Testis (tissue), 3 donors: ENCODE data around the gene ATE1. TPM values are rescaled to one million over a fixed set of nuclear protein-coding genes. Genes with fewer than 3 reads are reported as not detected.

Experiments used
- DNase-seq: peaks from one replicate; pipeline ENCODE4 v3.0.0-alpha.2; 2019
- H3K27ac ChIP-seq, 2 donors: fragments of 200-600 bp; sonication (generic); one replicate each; pipeline ENCODE4 v1.5.1; 2019
- H3K27me3 ChIP-seq: fragments of 200-600 bp; sonication (generic); one replicate; pipeline ENCODE4 v1.5.1; 2019
- H3K36me3 ChIP-seq: fragments of 200-600 bp; sonication (generic); one replicate; pipeline ENCODE4 v1.5.1; 2017; ENCODE audit warnings: low read depth; ENCODE audit errors: missing control alignments
- H3K4me1 ChIP-seq: fragments of 200-600 bp; sonication (generic); one replicate; pipeline ENCODE4 v1.5.1; 2019
- H3K4me3 ChIP-seq, 2 donors: fragments of 200-600 bp; sonication (generic); one replicate each; pipeline ENCODE4 v1.5.1; 2017 to 2019
- H3K9me3 ChIP-seq: fragments of 200-600 bp; sonication (generic); one replicate; pipeline ENCODE4 v1.5.1; 2017
- POLR2A ChIP-seq: fragments of 450-650 bp; IDR thresholded peaks from one replicate; pipeline ENCODE4 v1.6.1; 2017; ENCODE audit warnings: antibody characterized with exemption, mild to moderate bottlenecking, moderate library complexity
- WGBS, 2 donors: methylation state at CpG; one replicate each; pipeline ENCODE4 v1.1.5; 2018; 5-methylcytosine and 5-hydroxymethylcytosine counted together
- intact Hi-C: fragments of 100-400 bp; cut with DNase I; formaldehyde crosslinking; loops from one replicate; pipeline ENCODE4 v1.15.1; 2023; ENCODE audit warnings: low total_unique reads
- polyA plus RNA-seq: library from polyadenylated mRNA; stranded (reverse); fragments of 350-450 nt; fragmentation: Illumina TruSeq; extraction: RNeasy Lipid Tissue Mini Kit (QIAGEN cat#74804); gene quantifications from one replicate; pipeline ENCODE4 v1.2.3, GENCODE V29; 2014; ENCODE audit warnings: low read depth, low replicate concordance; ENCODE audit not compliant: insufficient read depth
- total RNA-seq, 2 donors: library from RNA; depleted of rRNA; stranded (reverse); fragments of >200 nt; gene quantifications; one replicate each; pipeline ENCODE4 v1.2.3, GENCODE V29; 2016
- TF ChIP-seq, protein P1 (sequence below), 3 experiments: fragments of 450-650 bp in 2 of 3; fragments of 200-600 bp in 1 of 3; sonication (generic) in 1 of 3; IDR thresholded peaks; one replicate each; pipeline ENCODE4 v1.5.1; 2016 to 2019; ENCODE audit warnings: antibody characterized with exemption in 3 of 3, mild to moderate bottlenecking in 2 of 3, moderate library complexity in 1 of 3

The ATE1 gene
- total and polyA plus RNA-seq, 3 donors from 2014 or later, result 29.8 to 41.9 (median 34.0) TPM

DNA sequence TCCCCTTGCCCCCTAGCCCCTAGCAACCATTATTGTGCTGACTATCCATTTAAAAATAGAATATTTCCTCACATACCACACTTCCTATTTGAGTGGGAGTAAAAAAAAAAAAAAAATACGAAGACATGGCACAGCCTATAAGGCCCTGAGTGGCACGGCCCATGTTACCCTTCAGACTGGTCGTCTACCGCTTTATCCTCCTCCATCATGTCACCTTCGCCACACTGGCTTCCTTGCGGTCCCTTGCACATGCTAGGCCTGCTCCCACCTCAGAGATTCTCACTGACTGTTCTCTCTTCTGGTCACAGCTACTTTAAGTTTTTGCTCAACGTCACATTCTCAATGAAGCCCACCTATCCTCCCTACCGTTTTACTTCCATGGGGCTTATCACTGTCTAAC is 130.3 kb downstream of the ATE1 start:
- TF ChIP-seq POLR2A, result no peak
- TF ChIP-seq, protein P1, sequence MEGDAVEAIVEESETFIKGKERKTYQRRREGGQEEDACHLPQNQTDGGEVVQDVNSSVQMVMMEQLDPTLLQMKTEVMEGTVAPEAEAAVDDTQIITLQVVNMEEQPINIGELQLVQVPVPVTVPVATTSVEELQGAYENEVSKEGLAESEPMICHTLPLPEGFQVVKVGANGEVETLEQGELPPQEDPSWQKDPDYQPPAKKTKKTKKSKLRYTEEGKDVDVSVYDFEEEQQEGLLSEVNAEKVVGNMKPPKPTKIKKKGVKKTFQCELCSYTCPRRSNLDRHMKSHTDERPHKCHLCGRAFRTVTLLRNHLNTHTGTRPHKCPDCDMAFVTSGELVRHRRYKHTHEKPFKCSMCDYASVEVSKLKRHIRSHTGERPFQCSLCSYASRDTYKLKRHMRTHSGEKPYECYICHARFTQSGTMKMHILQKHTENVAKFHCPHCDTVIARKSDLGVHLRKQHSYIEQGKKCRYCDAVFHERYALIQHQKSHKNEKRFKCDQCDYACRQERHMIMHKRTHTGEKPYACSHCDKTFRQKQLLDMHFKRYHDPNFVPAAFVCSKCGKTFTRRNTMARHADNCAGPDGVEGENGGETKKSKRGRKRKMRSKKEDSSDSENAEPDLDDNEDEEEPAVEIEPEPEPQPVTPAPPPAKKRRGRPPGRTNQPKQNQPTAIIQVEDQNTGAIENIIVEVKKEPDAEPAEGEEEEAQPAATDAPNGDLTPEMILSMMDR (IDR thresholded peaks at IDR 0.05), result no peak
- H3K27me3 ChIP-seq, result no peaks in the 10 kb centered on the region
- 82 to 93% methylated on average over 8 of the region's 8 CpGs for WGBS, 2 donors
- H3K36me3 ChIP-seq, result no peaks in the 10 kb centered on the region
- no peak for DNase-seq
- intact Hi-C loops, result no loop called here
- no peaks in the 10 kb centered on the region for H3K9me3 ChIP-seq
- no peaks in the 10 kb centered on the region for H3K4me1 ChIP-seq
- H3K4me3 ChIP-seq, result no peak overlapping the region
- no peak overlapping the region for H3K27ac ChIP-seq

DNA sequence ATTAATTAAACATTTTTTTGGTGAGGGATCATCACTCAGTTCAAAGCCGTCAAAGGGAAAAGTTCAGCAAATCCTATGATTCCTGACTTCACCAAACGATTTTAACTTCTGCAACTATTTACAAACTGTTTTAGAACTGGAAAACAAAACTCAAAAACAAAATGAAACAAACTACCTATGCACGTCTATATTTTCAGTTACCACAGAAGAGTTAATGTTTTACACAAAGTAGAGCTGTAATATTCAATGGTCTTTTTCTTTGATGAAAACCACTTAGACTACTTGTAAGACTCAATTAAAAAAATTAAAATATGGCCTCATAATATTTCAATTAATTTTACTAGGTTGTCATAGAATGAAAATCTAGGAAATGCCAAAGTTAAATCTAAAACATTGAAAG is 131.5 kb downstream of the ATE1 start:
- 89 to 93% methylated on average over 3 of the region's 3 CpGs for WGBS, 2 donors
- Histone ChIP-seq H3K4me1 (no peaks in the 10 kb centered on the region), H3K27ac (no peak overlapping the region), H3K9me3 (no peaks in the 10 kb centered on the region), H3K27me3 (no peaks in the 10 kb centered on the region), H3K4me3 (no peak overlapping the region), H3K36me3 (no peaks in the 10 kb centered on the region)
- no peak for TF ChIP-seq POLR2A
- TF ChIP-seq, protein P1 (IDR thresholded peaks at IDR 0.05), result no peak
- DNase-seq, result no peak
- intact Hi-C loops, result no loop called here

DNA sequence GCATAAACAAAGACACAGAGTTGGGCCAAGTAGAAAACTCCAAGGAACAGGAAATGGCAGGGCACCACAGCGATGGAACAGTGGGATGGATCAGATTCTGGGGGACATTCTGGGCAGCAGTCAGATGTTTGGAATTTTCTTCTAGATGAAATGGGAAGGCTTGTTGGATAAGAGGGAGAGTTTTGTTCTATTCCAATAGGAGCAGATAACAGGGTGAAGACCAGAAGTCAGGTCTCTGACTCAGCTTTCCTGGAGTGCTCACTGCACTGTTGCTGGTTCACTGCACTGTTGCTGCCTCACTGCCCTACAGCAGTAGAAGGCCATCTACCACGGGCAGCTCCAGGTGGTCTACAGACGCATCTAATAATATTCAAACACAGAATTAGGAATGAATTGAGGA is 135.6 kb downstream of the ATE1 start:
- Histone ChIP-seq H3K36me3 (no peaks in the 10 kb centered on the region), H3K27me3 (no peaks in the 10 kb centered on the region), H3K4me3 (no peak overlapping the region), H3K27ac (no peak overlapping the region), H3K9me3 (no peaks in the 10 kb centered on the region), H3K4me1 (no peaks in the 10 kb centered on the region)
- 88 to 95% methylated on average over 3 of the region's 3 CpGs for WGBS, 2 donors
- TF ChIP-seq, protein P1 (IDR thresholded peaks at IDR 0.05), result no peak
- TF ChIP-seq POLR2A, result no peak
- intact Hi-C loops, result no loop called here
- no peak for DNase-seq

DNA sequence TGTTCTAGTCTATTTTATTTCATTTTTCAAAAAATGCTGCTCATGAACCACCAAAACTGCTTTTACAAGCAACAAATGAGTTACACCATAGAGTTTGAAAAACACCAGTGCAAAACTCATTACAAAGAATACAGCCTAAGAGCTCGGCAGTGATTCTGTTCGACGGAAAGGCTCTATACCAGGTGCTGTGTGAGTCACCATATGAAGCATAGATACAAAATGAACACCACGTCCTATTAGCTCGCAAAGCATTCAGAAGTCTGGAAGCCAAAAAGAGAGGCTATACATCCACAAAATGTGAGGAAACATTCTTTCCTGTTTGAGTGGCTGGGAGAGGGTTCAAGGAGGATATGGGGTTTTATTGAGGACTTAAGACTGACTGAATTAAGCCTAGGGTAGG is 136.1 kb downstream of the ATE1 start:
- DNase-seq, result no peak
- no peaks in the 10 kb centered on the region for H3K4me1 ChIP-seq
- no peaks in the 10 kb centered on the region for H3K36me3 ChIP-seq
- H3K27ac ChIP-seq, result no peak overlapping the region
- H3K9me3 ChIP-seq, result no peaks in the 10 kb centered on the region
- TF ChIP-seq, protein P1 (IDR thresholded peaks at IDR 0.05), result no peak
- TF ChIP-seq POLR2A, result no peak
- intact Hi-C loops, result no loop called here
- no peak overlapping the region for H3K4me3 ChIP-seq
- no peaks in the 10 kb centered on the region for H3K27me3 ChIP-seq
- WGBS, 2 donors, result 91 to 97% methylated on average over 5 of the region's 5 CpGs

DNA sequence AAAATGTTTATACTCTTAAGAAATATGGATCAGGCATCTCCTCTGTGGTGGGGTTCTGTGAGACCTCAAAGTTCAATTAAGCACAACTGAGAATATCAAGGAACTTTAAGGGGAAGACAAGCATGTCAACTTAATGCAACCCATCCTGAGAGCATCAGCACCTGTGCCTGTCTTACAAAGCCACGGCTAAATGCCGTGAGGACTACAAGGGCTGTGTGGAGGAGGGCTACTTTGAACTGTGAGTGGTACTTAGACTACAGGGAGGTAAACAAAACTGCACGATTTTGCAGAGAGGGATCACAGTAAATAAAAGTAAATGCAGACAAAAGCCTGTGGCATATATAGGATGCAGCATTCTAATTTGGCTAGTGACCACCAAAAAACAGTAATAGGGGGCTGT is 139.1 kb downstream of the ATE1 start:
- H3K36me3 ChIP-seq, result no peaks in the 10 kb centered on the region
- no peak overlapping the region for H3K27ac ChIP-seq
- H3K4me3 ChIP-seq, result no peak overlapping the region
- 78% methylated on average over 3 of the region's 3 CpGs for WGBS, 2 donors
- no peak for DNase-seq
- no peak for TF ChIP-seq POLR2A
- TF ChIP-seq, protein P1 (IDR thresholded peaks at IDR 0.05), result no peak
- H3K27me3 ChIP-seq, result no peaks in the 10 kb centered on the region
- intact Hi-C loops, result no loop called here
- H3K9me3 ChIP-seq, result no peaks in the 10 kb centered on the region
- H3K4me1 ChIP-seq, result no peaks in the 10 kb centered on the region
